22Rv1 (cell line): ENCODE results near the gene SPATA18.

Source experiments
- ZFX ChIP-seq: fragments of 450-650 bp; IDR thresholded peaks from 2 replicates; pipeline ENCODE4 v1.6.1; 2017; ENCODE audit warnings: antibody characterized with exemption, borderline replicate concordance
- TF ChIP-seq, protein P1 (sequence below): fragments of 450-650 bp; IDR thresholded peaks from 2 replicates; pipeline ENCODE4 v1.5.1; 2017; ENCODE audit warnings: mild to moderate bottlenecking

- no peak for TF ChIP-seq ZFX
- TF ChIP-seq, protein P1, sequence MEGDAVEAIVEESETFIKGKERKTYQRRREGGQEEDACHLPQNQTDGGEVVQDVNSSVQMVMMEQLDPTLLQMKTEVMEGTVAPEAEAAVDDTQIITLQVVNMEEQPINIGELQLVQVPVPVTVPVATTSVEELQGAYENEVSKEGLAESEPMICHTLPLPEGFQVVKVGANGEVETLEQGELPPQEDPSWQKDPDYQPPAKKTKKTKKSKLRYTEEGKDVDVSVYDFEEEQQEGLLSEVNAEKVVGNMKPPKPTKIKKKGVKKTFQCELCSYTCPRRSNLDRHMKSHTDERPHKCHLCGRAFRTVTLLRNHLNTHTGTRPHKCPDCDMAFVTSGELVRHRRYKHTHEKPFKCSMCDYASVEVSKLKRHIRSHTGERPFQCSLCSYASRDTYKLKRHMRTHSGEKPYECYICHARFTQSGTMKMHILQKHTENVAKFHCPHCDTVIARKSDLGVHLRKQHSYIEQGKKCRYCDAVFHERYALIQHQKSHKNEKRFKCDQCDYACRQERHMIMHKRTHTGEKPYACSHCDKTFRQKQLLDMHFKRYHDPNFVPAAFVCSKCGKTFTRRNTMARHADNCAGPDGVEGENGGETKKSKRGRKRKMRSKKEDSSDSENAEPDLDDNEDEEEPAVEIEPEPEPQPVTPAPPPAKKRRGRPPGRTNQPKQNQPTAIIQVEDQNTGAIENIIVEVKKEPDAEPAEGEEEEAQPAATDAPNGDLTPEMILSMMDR, result no peak
These were observed 59.1 kb downstream of the SPATA18 start for GRCh38 chr4:52110171-52110570.
